IMR-90 (cell line): ENCODE results near the gene APOF. TPM values are rescaled to one million over a fixed set of nuclear protein-coding genes. Genes with fewer than 3 reads are reported as not detected.

ENCODE experiments used
- ATAC-seq: fragments of 200-7000 bp; cut with Tn5 transposase; 2 replicates; pipeline ENCODE4 v1.9.1; 2020; ENCODE audit warnings: low read depth, mild to moderate bottlenecking, moderate library complexity
- BruUV-seq: library from RNA; stranded (reverse); fragments of 400-500 nt; replicated peaks from 2 replicates; lab custom pipeline; 2021; lab: Mats Ljungman, UMichigan
- CTCF ChIA-PET: fragments of 300-600 bp; formaldehyde crosslinking; extraction: SDS; loops from one replicate; lab custom pipeline; 2021; ENCODE audit warnings: antibody characterized with exemption; lab: Yijun Ruan, JAX
- POLR2A ChIA-PET: fragments of 300-600 bp; sonication (Branson Sonifier 250); formaldehyde crosslinking; loops from one replicate; lab custom pipeline; 2022; ENCODE audit warnings: antibody characterized with exemption; ENCODE audit not compliant: unreplicated experiment; lab: Charles Lee
- DNase-seq: peaks from one replicate; pipeline ENCODE4 v3.0.0; 2013
- H2AFZ ChIP-seq: replicated peaks from 2 replicates; pipeline ENCODE3; 2013; ENCODE audit warnings: low read length, mild to moderate bottlenecking; ENCODE audit not compliant: poor library complexity
- H2AK5ac ChIP-seq: 2 replicates; pipeline ENCODE4 v1.6.1; 2013; ENCODE audit warnings: low read depth, low read length, inconsistent platforms
- H2AK9ac ChIP-seq: replicated peaks from 2 replicates; pipeline ENCODE3; 2013; ENCODE audit warnings: mild to moderate bottlenecking, low read depth, low read length, moderate library complexity; ENCODE audit not compliant: poor library complexity
- H2BK120ac ChIP-seq: 2 replicates; pipeline ENCODE4 v1.6.1; 2013; ENCODE audit warnings: low read depth, low read length, inconsistent platforms
- H2BK15ac ChIP-seq: 3 replicates; pipeline ENCODE4 v1.6.1; 2013; ENCODE audit warnings: low read depth, low read length, inconsistent platforms
- H2BK20ac ChIP-seq: 2 replicates; pipeline ENCODE4 v1.6.1; 2013; ENCODE audit warnings: low read depth, mild to moderate bottlenecking, inconsistent platforms, low read length, moderate library complexity
- H2BK5ac ChIP-seq: 2 replicates; pipeline ENCODE4 v1.6.1; 2013; ENCODE audit warnings: mild to moderate bottlenecking, low read depth, low read length, inconsistent platforms; ENCODE audit not compliant: poor library complexity, severe bottlenecking
- H3K14ac ChIP-seq: replicated peaks from 2 replicates; pipeline ENCODE4 v1.6.1; 2013; ENCODE audit warnings: low read depth, low read length, inconsistent platforms
- H3K18ac ChIP-seq: 2 replicates; pipeline ENCODE4 v1.6.1; 2013; ENCODE audit warnings: low read depth, low read length, control low read depth
- H3K23ac ChIP-seq: 2 replicates; pipeline ENCODE4 v1.6.1; 2013; ENCODE audit warnings: low read depth, low read length, inconsistent platforms
- H3K27ac ChIP-seq: 2 replicates; pipeline ENCODE4 v1.5.1; 2013; ENCODE audit warnings: mild to moderate bottlenecking, control low read depth, low read length; ENCODE audit not compliant: insufficient read depth
- H3K27me3 ChIP-seq: 2 replicates; pipeline ENCODE4 v1.6.1; 2013; ENCODE audit warnings: low read length; ENCODE audit not compliant: control insufficient read depth, insufficient read depth
- H3K36me3 ChIP-seq: 2 replicates; pipeline ENCODE4 v1.6.1; 2013; ENCODE audit warnings: low read length, mixed read lengths; ENCODE audit not compliant: control insufficient read depth, insufficient read depth
- H3K4ac ChIP-seq: 2 replicates; pipeline ENCODE4 v1.6.1; 2013; ENCODE audit warnings: low read depth, low read length, inconsistent platforms
- H3K4me1 ChIP-seq: 2 replicates; pipeline ENCODE4 v1.6.1; 2013; ENCODE audit warnings: low read length, mixed read lengths; ENCODE audit not compliant: control insufficient read depth, insufficient read depth
- H3K4me2 ChIP-seq: 2 replicates; pipeline ENCODE4 v1.6.1; 2013; ENCODE audit warnings: low read depth, mild to moderate bottlenecking, control low read depth, low read length, moderate library complexity
- H3K4me3 ChIP-seq: 2 replicates; pipeline ENCODE4 v1.5.1; 2013; ENCODE audit warnings: low read depth, mild to moderate bottlenecking, control low read depth, low read length, moderate library complexity; ENCODE audit not compliant: insufficient read depth
- H3K56ac ChIP-seq: 2 replicates; pipeline ENCODE4 v1.6.1; 2013; ENCODE audit warnings: low read length, inconsistent platforms; ENCODE audit not compliant: insufficient read depth; ENCODE audit errors: extremely low read depth
- H3K79me1 ChIP-seq, 2 experiments: 2 replicates each; pipeline ENCODE4 v1.6.1; 2013; ENCODE audit warnings: low read length in 2 of 2, inconsistent platforms in 1 of 2, low read depth in 1 of 2
- H3K9ac ChIP-seq: 2 replicates; pipeline ENCODE4 v1.6.1; 2013; ENCODE audit warnings: low read depth, low read length, control low read depth
- H3K9me1 ChIP-seq: 2 replicates; pipeline ENCODE4 v1.6.1; 2013; ENCODE audit warnings: low read length, inconsistent platforms; ENCODE audit not compliant: insufficient read depth
- H3K9me3 ChIP-seq: 2 replicates; pipeline ENCODE4 v1.6.1; 2013; ENCODE audit warnings: low read length; ENCODE audit not compliant: control insufficient read depth, insufficient read depth
- H4K20me1 ChIP-seq: 2 replicates; pipeline ENCODE4 v1.6.1; 2013; ENCODE audit warnings: low read length, inconsistent platforms; ENCODE audit not compliant: insufficient read depth
- H4K5ac ChIP-seq: 2 replicates; pipeline ENCODE4 v1.6.1; 2013; ENCODE audit warnings: mild to moderate bottlenecking, low read depth, low read length, control low read depth
- H4K8ac ChIP-seq, 2 experiments: 2 replicates each; pipeline ENCODE4 v1.6.1; 2013; ENCODE audit warnings: low read depth in 2 of 2, low read length in 2 of 2, control low read depth in 1 of 2, inconsistent platforms in 1 of 2
- H4K91ac ChIP-seq: 2 replicates; pipeline ENCODE4 v1.6.1; 2013; ENCODE audit warnings: low read depth, low read length, inconsistent platforms; ENCODE audit not compliant: insufficient read depth
- CHD1 ChIP-seq: IDR thresholded peaks from 2 replicates; pipeline ENCODE4 v1.6.1; 2012; ENCODE audit warnings: low read depth, low read length, improper control_type of control experiment
- FOS ChIP-seq: fragments of 150-350 bp; IDR thresholded peaks from 2 replicates; pipeline ENCODE4 v1.6.1; 2016; ENCODE audit warnings: low read depth, low read length
- MAZ ChIP-seq: IDR thresholded peaks from 2 replicates; pipeline ENCODE4 v1.6.1; 2012; ENCODE audit warnings: low read depth, mild to moderate bottlenecking, low read length, improper control_type of control experiment, moderate library complexity, borderline replicate concordance
- MXI1 ChIP-seq: IDR thresholded peaks from 2 replicates; pipeline ENCODE4 v1.6.1; 2012; ENCODE audit warnings: low read depth, mild to moderate bottlenecking, low read length, moderate library complexity, borderline replicate concordance
- NFE2L2 ChIP-seq: fragments of 150-350 bp; IDR thresholded peaks from 2 replicates; pipeline ENCODE4 v1.6.1; 2016; ENCODE audit warnings: low read depth, mild to moderate bottlenecking, low read length
- POLR2A ChIP-seq: IDR thresholded peaks from 2 replicates; pipeline ENCODE4 v1.6.1; 2012; ENCODE audit warnings: mild to moderate bottlenecking, low read depth, low read length
- RFX5 ChIP-seq: IDR thresholded peaks from 2 replicates; pipeline ENCODE4 v1.8.0; 2012; ENCODE audit warnings: low read depth, mild to moderate bottlenecking, low read length, moderate library complexity
- WGBS, 2 experiments: methylation state at CpG; one replicate each; pipeline versions ENCODE4 v1.1.5 to v1.1.7; 2013; ENCODE audit warnings: missing lambda C conversion rate in 2 of 2; ENCODE audit not compliant: insufficient read length in 1 of 2; ENCODE audit errors: extremely low coverage in 2 of 2; 5-methylcytosine and 5-hydroxymethylcytosine counted together
- dilution Hi-C: fragments of 300-500 bp; cut with HindIII; formaldehyde crosslinking; loops from one replicate; pipeline ENCODE4 v1.14.3; 2018; ENCODE audit warnings: low sequenced_read_pairs; ENCODE audit not compliant: unreplicated experiment
- in situ Hi-C: fragments of 300-500 bp; cut with MboI; formaldehyde crosslinking; loops from 3 replicates; pipeline ENCODE4 v1.14.3; 2019; ENCODE audit warnings: low sequenced_read_pairs, inconsistent platforms, mixed read lengths
- intact Hi-C: fragments of 100-400 bp; cut with micrococcal nuclease; formaldehyde crosslinking; loops from 2 replicates; pipeline ENCODE4 v1.10.0; 2022
- polyA plus RNA-seq, 3 experiments: library from polyadenylated mRNA; depleted of rRNA; stranded (reverse); fragments of >200 nt; gene quantifications; 2 replicates each; pipeline ENCODE4 v1.2.3, GENCODE V29; 2012; ENCODE audit warnings: low replicate concordance in 1 of 3
- total RNA-seq: library from RNA; depleted of rRNA; stranded (reverse); fragments of >200 nt; gene quantifications from 2 replicates; pipeline ENCODE4 v1.2.3, GENCODE V29; 2012
- TF ChIP-seq, protein P1 (sequence below): fragments of 150-350 bp; IDR thresholded peaks from 2 replicates; pipeline ENCODE4 v1.6.1; 2017; ENCODE audit warnings: mild to moderate bottlenecking, antibody characterized with exemption, low read length, low read depth
- TF ChIP-seq, protein P2 (sequence below): fragments of 150-350 bp; IDR thresholded peaks from 2 replicates; pipeline ENCODE4 v1.6.1; 2016; ENCODE audit warnings: low read depth, mild to moderate bottlenecking, low read length, moderate library complexity, borderline replicate concordance
- TF ChIP-seq, protein P3 (sequence below): conservative IDR thresholded peaks from 2 replicates; pipeline ENCODE4 v1.5.1; 2012; ENCODE audit warnings: mild to moderate bottlenecking, low read depth, low read length, improper control_type of control experiment

The APOF gene
- total and polyA plus RNA-seq, 2 of the 4 experiments (the other 2 are of a cell fraction) = not detected

DNA sequence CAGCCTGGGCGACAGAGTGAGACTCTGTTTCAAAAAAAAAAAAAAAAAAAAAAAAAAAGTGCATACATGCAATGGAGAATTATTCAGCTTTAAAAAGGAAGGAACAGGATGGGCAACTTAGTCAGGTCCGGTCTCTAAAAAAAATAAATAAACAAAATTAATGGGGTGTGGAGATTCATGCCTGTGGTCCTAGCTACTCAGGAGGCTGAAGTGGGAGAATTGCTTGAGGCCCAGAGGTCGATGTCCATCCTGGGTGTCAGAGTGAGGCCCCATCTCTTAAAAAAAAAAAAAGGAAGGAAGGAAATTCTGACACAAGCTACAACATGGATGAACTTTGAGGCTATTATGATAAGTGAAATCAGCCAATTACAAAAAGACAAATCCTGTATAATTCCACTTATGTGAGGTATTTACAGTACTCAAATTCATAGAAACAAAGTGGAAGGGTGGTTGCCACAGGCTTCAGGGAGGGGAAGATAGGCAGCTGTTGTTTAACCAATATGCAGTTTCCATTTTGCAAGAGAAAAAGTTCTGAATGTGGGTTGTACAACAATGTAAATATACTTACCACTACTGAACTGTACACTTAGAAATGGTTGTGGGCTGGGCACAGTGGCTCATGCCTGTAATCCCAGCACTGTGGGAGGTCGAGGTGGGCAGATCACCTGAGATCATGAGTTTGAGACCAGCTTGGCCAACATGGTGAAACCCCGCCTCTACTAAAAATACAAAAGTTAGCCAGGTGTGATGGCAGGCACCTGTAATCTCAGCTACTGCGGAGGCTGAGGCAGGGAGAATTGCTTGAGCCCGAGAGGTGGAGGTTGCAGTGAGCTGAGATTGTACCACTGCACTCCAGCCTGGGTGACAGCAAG lies 12.3 kb upstream of the APOF start (continued):
- no peak for TF ChIP-seq MAZ
- TF ChIP-seq, protein P1, sequence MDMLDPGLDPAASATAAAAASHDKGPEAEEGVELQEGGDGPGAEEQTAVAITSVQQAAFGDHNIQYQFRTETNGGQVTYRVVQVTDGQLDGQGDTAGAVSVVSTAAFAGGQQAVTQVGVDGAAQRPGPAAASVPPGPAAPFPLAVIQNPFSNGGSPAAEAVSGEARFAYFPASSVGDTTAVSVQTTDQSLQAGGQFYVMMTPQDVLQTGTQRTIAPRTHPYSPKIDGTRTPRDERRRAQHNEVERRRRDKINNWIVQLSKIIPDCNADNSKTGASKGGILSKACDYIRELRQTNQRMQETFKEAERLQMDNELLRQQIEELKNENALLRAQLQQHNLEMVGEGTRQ = no peak

DNA sequence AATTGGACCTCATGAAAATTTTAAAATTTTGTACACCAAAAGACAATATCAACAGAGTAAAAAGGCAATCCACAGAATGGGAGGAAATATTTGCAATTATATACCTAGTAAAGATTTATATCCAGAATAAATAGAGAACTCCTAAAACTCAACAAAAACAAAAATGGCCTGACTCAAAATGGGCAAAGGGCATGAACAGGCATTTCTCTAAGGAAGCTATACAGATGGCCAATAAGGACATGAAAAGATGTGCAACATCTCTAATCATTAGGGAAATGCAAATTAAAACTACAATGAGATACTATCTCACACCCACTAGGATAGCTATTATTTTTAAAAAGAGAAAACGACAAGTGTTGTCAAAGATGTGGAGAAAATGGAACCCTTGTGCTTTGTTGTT lies 10.9 kb upstream of the APOF start:
- H2BK15ac ChIP-seq = no peak overlapping the region
- ChIA-PET CTCF (no interaction called here), POLR2A (no interaction called here)
- no peak overlapping the region for H2AK5ac ChIP-seq
- H2AK9ac ChIP-seq = no peak overlapping the region
- WGBS, 2 experiments = no CpG with 5 or more reads among the region's 1 CpG
- H4K20me1 ChIP-seq = no peaks in the 10 kb centered on the region
- H2BK5ac ChIP-seq = no peak overlapping the region
- no peak overlapping the region for H3K9ac ChIP-seq
- ATAC-seq = no peak
- no peak for TF ChIP-seq CHD1
- TF ChIP-seq MAZ = no peak
- TF ChIP-seq MXI1 = no peak
- TF ChIP-seq POLR2A = no peak
- no peak for TF ChIP-seq FOS
- TF ChIP-seq, protein P2, sequence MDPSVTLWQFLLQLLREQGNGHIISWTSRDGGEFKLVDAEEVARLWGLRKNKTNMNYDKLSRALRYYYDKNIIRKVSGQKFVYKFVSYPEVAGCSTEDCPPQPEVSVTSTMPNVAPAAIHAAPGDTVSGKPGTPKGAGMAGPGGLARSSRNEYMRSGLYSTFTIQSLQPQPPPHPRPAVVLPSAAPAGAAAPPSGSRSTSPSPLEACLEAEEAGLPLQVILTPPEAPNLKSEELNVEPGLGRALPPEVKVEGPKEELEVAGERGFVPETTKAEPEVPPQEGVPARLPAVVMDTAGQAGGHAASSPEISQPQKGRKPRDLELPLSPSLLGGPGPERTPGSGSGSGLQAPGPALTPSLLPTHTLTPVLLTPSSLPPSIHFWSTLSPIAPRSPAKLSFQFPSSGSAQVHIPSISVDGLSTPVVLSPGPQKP = no peak
- TF ChIP-seq, protein P3, sequence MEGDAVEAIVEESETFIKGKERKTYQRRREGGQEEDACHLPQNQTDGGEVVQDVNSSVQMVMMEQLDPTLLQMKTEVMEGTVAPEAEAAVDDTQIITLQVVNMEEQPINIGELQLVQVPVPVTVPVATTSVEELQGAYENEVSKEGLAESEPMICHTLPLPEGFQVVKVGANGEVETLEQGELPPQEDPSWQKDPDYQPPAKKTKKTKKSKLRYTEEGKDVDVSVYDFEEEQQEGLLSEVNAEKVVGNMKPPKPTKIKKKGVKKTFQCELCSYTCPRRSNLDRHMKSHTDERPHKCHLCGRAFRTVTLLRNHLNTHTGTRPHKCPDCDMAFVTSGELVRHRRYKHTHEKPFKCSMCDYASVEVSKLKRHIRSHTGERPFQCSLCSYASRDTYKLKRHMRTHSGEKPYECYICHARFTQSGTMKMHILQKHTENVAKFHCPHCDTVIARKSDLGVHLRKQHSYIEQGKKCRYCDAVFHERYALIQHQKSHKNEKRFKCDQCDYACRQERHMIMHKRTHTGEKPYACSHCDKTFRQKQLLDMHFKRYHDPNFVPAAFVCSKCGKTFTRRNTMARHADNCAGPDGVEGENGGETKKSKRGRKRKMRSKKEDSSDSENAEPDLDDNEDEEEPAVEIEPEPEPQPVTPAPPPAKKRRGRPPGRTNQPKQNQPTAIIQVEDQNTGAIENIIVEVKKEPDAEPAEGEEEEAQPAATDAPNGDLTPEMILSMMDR = no peak
- no peak for TF ChIP-seq RFX5
- TF ChIP-seq, protein P1 = no peak
- no peak for TF ChIP-seq NFE2L2
- dilution Hi-C loops = no loop called here
- H2BK120ac ChIP-seq = no peak overlapping the region
- H3K14ac ChIP-seq = no peak overlapping the region
- H3K4me2 ChIP-seq = no peak overlapping the region
- H3K9me3 ChIP-seq = no peaks in the 10 kb centered on the region
- intact Hi-C loops = no loop called here
- no peak overlapping the region for H3K4ac ChIP-seq
- H3K27me3 ChIP-seq = no peaks in the 10 kb centered on the region; the same call in 1 of the 2 replicates
- H3K36me3 ChIP-seq = no peaks in the 10 kb centered on the region
- no peak overlapping the region for H3K23ac ChIP-seq
- in situ Hi-C loops = no loop called here
- no peaks in the 10 kb centered on the region for H3K4me1 ChIP-seq
- no peak overlapping the region for H3K56ac ChIP-seq
- H3K79me1 ChIP-seq = no peaks in the 10 kb centered on the region
- no peak overlapping the region for H4K8ac ChIP-seq
- no peak overlapping the region for H3K27ac ChIP-seq
- no peak for DNase-seq
- H4K5ac ChIP-seq = no peak overlapping the region
- no peaks in the 10 kb centered on the region for H3K9me1 ChIP-seq
- H3K4me3 ChIP-seq = no peak overlapping the region
- no peak overlapping the region for H4K91ac ChIP-seq
- H2AFZ ChIP-seq = no peak overlapping the region
- BruUV-seq = no TSS peak
- H2BK20ac ChIP-seq = no peak overlapping the region
- no peak overlapping the region for H3K18ac ChIP-seq
